ENCODE results near the gene C3orf52.

Gene C3orf52

GRCh38 chr3:112121577-112122547 lies 35.7 kb downstream of the C3orf52 start:
- H3K27ac ChIP-seq (ENCODE audit: low read depth, low read length) = no peak overlapping the region
- no peak overlapping the region for H3K9ac ChIP-seq (ENCODE audit: low read length)
- peaks cover 3% of the 10 kb centered on the region; the same call in 1 of the 2 replicates for H3K36me3 ChIP-seq (ENCODE audit: control insufficient read depth, insufficient read depth, low read length)
- H3K9me3 ChIP-seq (ENCODE audit: control insufficient read depth, insufficient read depth, low read depth, low read length) = no peaks in the 10 kb centered on the region
- no peaks in the 10 kb centered on the region for H3K27me3 ChIP-seq (ENCODE audit: control insufficient read depth, insufficient read depth, low read length)
- H3K4me1 ChIP-seq (ENCODE audit: control insufficient read depth, insufficient read depth, low read length) = peaks cover 28% of the 10 kb centered on the region
- no peak overlapping the region for H3K4me3 ChIP-seq (ENCODE audit: low read depth, low read length)

- Histone ChIP-seq H3K9ac (ENCODE audit: low read length) (no peak overlapping the region), H3K4me3 (ENCODE audit: low read depth, low read length) (no peak overlapping the region), H3K4me1 (ENCODE audit: control insufficient read depth, insufficient read depth, low read length) (peaks cover 38% of the 10 kb centered on the region), H3K9me3 (ENCODE audit: control insufficient read depth, insufficient read depth, low read depth, low read length) (no peaks in the 10 kb centered on the region), H3K27me3 (ENCODE audit: control insufficient read depth, insufficient read depth, low read length) (no peaks in the 10 kb centered on the region), H3K36me3 (ENCODE audit: control insufficient read depth, insufficient read depth, low read length) (no peaks in the 10 kb centered on the region), H3K27ac (ENCODE audit: low read depth, low read length) (no peak overlapping the region)
These were observed 36.7 kb downstream of the C3orf52 start for GRCh38 chr3:112122870-112123269.

GRCh38 chr3:112123548-112123947 lies 37.4 kb downstream of the C3orf52 start:
- H3K9ac ChIP-seq (ENCODE audit: low read length) = no peak overlapping the region
- H3K4me1 ChIP-seq (ENCODE audit: control insufficient read depth, insufficient read depth, low read length) = peaks cover 43% of the 10 kb centered on the region
- H3K9me3 ChIP-seq (ENCODE audit: control insufficient read depth, insufficient read depth, low read depth, low read length) = no peaks in the 10 kb centered on the region
- no peaks in the 10 kb centered on the region for H3K27me3 ChIP-seq (ENCODE audit: control insufficient read depth, insufficient read depth, low read length)
- H3K36me3 ChIP-seq (ENCODE audit: control insufficient read depth, insufficient read depth, low read length) = no peaks in the 10 kb centered on the region
- H3K27ac ChIP-seq (ENCODE audit: low read depth, low read length) = no peak overlapping the region
- H3K4me3 ChIP-seq (ENCODE audit: low read depth, low read length) = no peak overlapping the region

GRCh38 chr3:112124907-112125607 lies 38.9 kb downstream of the C3orf52 start:
- H3K9ac ChIP-seq (ENCODE audit: low read length) = no peak overlapping the region
- no peak overlapping the region for H3K4me3 ChIP-seq (ENCODE audit: low read depth, low read length)
- no peaks in the 10 kb centered on the region for H3K36me3 ChIP-seq (ENCODE audit: control insufficient read depth, insufficient read depth, low read length)
- H3K27me3 ChIP-seq (ENCODE audit: control insufficient read depth, insufficient read depth, low read length) = no peaks in the 10 kb centered on the region
- peaks cover 52% of the 10 kb centered on the region for H3K4me1 ChIP-seq (ENCODE audit: control insufficient read depth, insufficient read depth, low read length)
- H3K27ac ChIP-seq (ENCODE audit: low read depth, low read length) = peak overlapping the region; percentile 28; the same call in 1 of the 2 replicates
- no peaks in the 10 kb centered on the region for H3K9me3 ChIP-seq (ENCODE audit: control insufficient read depth, insufficient read depth, low read depth, low read length)

GRCh38 chr3:112126511-112126911 lies 40.3 kb downstream of the C3orf52 start:
- Histone ChIP-seq H3K4me1 (ENCODE audit: control insufficient read depth, insufficient read depth, low read length) (peaks cover 54% of the 10 kb centered on the region), H3K4me3 (ENCODE audit: low read depth, low read length) (no peak overlapping the region), H3K9me3 (ENCODE audit: control insufficient read depth, insufficient read depth, low read depth, low read length) (no peaks in the 10 kb centered on the region), H3K36me3 (ENCODE audit: control insufficient read depth, insufficient read depth, low read length) (peaks cover 2% of the 10 kb centered on the region; the same call in 1 of the 2 replicates), H3K27ac (ENCODE audit: low read depth, low read length) (peak overlapping the region; percentile 79), H3K9ac (ENCODE audit: low read length) (peak overlapping the region; percentile 19), H3K27me3 (ENCODE audit: control insufficient read depth, insufficient read depth, low read length) (no peaks in the 10 kb centered on the region)

- Histone ChIP-seq H3K9me3 (ENCODE audit: control insufficient read depth, insufficient read depth, low read depth, low read length) (no peaks in the 10 kb centered on the region), H3K4me1 (ENCODE audit: control insufficient read depth, insufficient read depth, low read length) (peaks cover 54% of the 10 kb centered on the region), H3K27me3 (ENCODE audit: control insufficient read depth, insufficient read depth, low read length) (no peaks in the 10 kb centered on the region), H3K36me3 (ENCODE audit: control insufficient read depth, insufficient read depth, low read length) (peaks cover 2% of the 10 kb centered on the region; the same call in 1 of the 2 replicates), H3K27ac (ENCODE audit: low read depth, low read length) (peak overlapping the region; percentile 79; the same call in 1 of the 2 replicates), H3K4me3 (ENCODE audit: low read depth, low read length) (no peak overlapping the region), H3K9ac (ENCODE audit: low read length) (no peak overlapping the region)
These were observed 41.6 kb downstream of the C3orf52 start for GRCh38 chr3:112127522-112128494.

GRCh38 chr3:112128843-112129727 lies 42.9 kb downstream of the C3orf52 start:
- Histone ChIP-seq H3K9ac (ENCODE audit: low read length) (no peak overlapping the region), H3K4me3 (ENCODE audit: low read depth, low read length) (no peak overlapping the region), H3K4me1 (ENCODE audit: control insufficient read depth, insufficient read depth, low read length) (peaks cover 54% of the 10 kb centered on the region), H3K27me3 (ENCODE audit: control insufficient read depth, insufficient read depth, low read length) (no peaks in the 10 kb centered on the region), H3K9me3 (ENCODE audit: control insufficient read depth, insufficient read depth, low read depth, low read length) (no peaks in the 10 kb centered on the region), H3K36me3 (ENCODE audit: control insufficient read depth, insufficient read depth, low read length) (peaks cover 2% of the 10 kb centered on the region; the same call in 1 of the 2 replicates), H3K27ac (ENCODE audit: low read depth, low read length) (peak overlapping the region; percentile 77)

GRCh38 chr3:112129925-112130637 lies 43.9 kb downstream of the C3orf52 start:
- H3K9me3 ChIP-seq (ENCODE audit: control insufficient read depth, insufficient read depth, low read depth, low read length) = no peaks in the 10 kb centered on the region
- H3K27ac ChIP-seq (ENCODE audit: low read depth, low read length) = peak overlapping the region; percentile 77
- no peaks in the 10 kb centered on the region for H3K27me3 ChIP-seq (ENCODE audit: control insufficient read depth, insufficient read depth, low read length)
- no peak overlapping the region for H3K4me3 ChIP-seq (ENCODE audit: low read depth, low read length)
- no peak overlapping the region for H3K9ac ChIP-seq (ENCODE audit: low read length)
- peaks cover 2% of the 10 kb centered on the region; the same call in 1 of the 2 replicates for H3K36me3 ChIP-seq (ENCODE audit: control insufficient read depth, insufficient read depth, low read length)
- peaks cover 50% of the 10 kb centered on the region for H3K4me1 ChIP-seq (ENCODE audit: control insufficient read depth, insufficient read depth, low read length)

GRCh38 chr3:112130638-112130993 lies 44.4 kb downstream of the C3orf52 start:
- no peak overlapping the region for H3K27ac ChIP-seq (ENCODE audit: low read depth, low read length)
- H3K27me3 ChIP-seq (ENCODE audit: control insufficient read depth, insufficient read depth, low read length) = no peaks in the 10 kb centered on the region
- no peak overlapping the region for H3K9ac ChIP-seq (ENCODE audit: low read length)
- H3K36me3 ChIP-seq (ENCODE audit: control insufficient read depth, insufficient read depth, low read length) = peaks cover 2% of the 10 kb centered on the region; the same call in 1 of the 2 replicates
- no peak overlapping the region for H3K4me3 ChIP-seq (ENCODE audit: low read depth, low read length)
- peaks cover 46% of the 10 kb centered on the region for H3K4me1 ChIP-seq (ENCODE audit: control insufficient read depth, insufficient read depth, low read length)
- no peaks in the 10 kb centered on the region for H3K9me3 ChIP-seq (ENCODE audit: control insufficient read depth, insufficient read depth, low read depth, low read length)

Measured in HUES6 (cell line).